Body of pancreas (tissue), 4 donors: ENCODE results near the gene VMO1.

ENCODE experiments used
- CTCF ChIP-seq, 7 experiments: fragments of 450-650 bp in 4 of 7; fragments of 200-600 bp in 3 of 7; sonication (generic) in 3 of 7; IDR thresholded peaks; one replicate each; pipeline ENCODE4 v1.5.1; 2016 to 2019; ENCODE audit warnings: antibody characterized with exemption in 7 of 7
- POLR2A ChIP-seq, 3 donors: fragments of 450-650 bp; IDR thresholded peaks; one replicate each; pipeline ENCODE4 v1.6.1; 2016; ENCODE audit warnings: antibody characterized with exemption in 3 of 3, mild to moderate bottlenecking in 2 of 3

- no peak for TF ChIP-seq CTCF (IDR thresholded peaks at IDR 0.05)
- no peak for TF ChIP-seq POLR2A (IDR thresholded peaks at IDR 0.05)
Measured at GRCh38 chr17:4810696-4811290, 24.6 kb upstream of the VMO1 start.
